GM12872 (cell line): ENCODE measurements around the gene PANX2.

Source experiments
- CTCF ChIP-seq: IDR thresholded peaks from 3 replicates; pipeline ENCODE4 v1.5.1; 2011; ENCODE audit warnings: low read depth, mild to moderate bottlenecking, low read length, moderate library complexity; ENCODE audit not compliant: insufficient read depth

The PANX2 gene

GRCh38 chr22:50202130-50202666 is 31.7 kb downstream of the PANX2 start:
- no peak for TF ChIP-seq CTCF

GRCh38 chr22:50203288-50203687 is 32.8 kb downstream of the PANX2 start:
- TF ChIP-seq CTCF: no peak

GRCh38 chr22:50204571-50204970 is 34.0 kb downstream of the PANX2 start:
- TF ChIP-seq CTCF: no peak

DNA sequence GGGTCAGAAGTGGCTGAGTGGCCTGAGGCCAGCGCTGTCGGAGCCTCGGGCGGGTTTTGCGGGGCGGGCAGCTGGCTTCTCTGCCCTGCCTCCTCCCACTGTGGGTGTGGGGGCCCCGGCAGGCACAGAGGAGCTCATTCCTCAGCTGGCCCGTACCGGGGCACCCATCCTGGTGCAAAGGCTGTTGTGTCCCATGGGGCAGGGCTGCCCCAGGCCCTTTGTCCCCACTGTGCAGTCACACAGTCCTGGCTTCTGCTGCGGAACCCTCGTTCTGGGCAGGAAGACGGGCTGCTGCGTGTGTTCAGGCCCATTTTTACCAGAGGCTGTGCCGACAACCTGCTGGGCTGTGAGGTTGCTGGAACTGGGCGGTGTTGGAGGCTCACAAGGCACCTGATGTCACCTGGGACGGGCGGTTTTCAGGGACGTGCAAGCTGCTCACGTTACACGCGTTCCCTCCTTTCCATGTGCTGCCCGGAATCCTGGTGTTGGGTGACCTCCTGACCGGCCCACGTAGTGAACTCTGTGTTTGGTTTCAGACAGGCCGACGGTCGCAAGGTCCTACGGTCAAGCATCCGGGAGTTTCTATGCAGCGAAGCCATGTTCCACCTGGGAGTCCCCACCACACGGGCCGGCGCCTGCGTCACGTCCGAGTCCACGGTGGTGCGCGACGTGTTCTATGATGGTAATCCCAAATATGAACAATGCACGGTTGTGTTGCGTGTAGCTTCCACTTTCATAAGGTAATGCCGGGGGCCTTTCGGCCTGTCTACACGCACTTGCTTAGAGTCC is 35.4 kb downstream of the PANX2 start:
- no peak for TF ChIP-seq CTCF

GRCh38 chr22:50206599-50206998 is 36.1 kb downstream of the PANX2 start:
- peak; percentile 49; the same call in 2 of the 3 replicates for TF ChIP-seq CTCF

GRCh38 chr22:50207383-50208140 is 37.0 kb downstream of the PANX2 start:
- TF ChIP-seq CTCF: no peak

DNA sequence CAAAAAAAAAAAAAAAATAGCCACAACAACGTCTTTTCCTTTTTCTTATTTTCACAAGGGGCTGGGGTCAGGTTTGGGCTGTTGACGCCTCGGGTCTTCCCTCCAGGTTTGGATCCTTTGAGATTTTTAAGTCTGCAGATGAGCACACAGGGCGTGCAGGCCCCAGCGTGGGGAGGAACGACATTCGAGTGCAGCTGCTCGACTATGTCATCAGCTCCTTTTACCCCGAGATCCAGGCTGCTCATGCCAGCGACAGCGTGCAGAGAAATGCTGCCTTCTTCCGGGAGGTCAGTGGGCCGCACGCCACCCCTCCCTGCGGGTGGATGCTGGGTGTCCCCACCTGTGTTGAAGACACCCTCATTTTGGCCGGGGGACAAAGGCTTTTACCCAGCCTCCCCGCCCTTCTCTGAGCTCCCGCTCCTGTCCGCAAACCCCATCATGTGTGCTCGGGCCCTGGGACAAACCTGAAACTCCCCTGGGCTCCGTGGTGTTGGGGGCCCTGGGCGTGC is 38.0 kb downstream of the PANX2 start:
- TF ChIP-seq CTCF: no peak
